H9 (cell line): Measurements from ENCODE around the gene SLC25A48. TPM values are rescaled to one million over a fixed set of nuclear protein-coding genes. Genes with fewer than 3 reads are reported as not detected.

Experiments used
- DNase-seq: peaks from one replicate; pipeline ENCODE4 v3.0.0-alpha.2; 2017
- H2AFZ ChIP-seq: one replicate; pipeline ENCODE4 v1.6.1; 2013; ENCODE audit warnings: mild to moderate bottlenecking, low read length, control low read depth, moderate library complexity
- H2AK5ac ChIP-seq: 2 replicates; pipeline ENCODE4 v1.6.1; 2013; ENCODE audit warnings: low read length, control low read depth, mixed read lengths; ENCODE audit not compliant: insufficient read length
- H2BK120ac ChIP-seq: one replicate; pipeline ENCODE4 v1.6.1; 2013; ENCODE audit warnings: low read depth, mild to moderate bottlenecking, low read length, control low read depth, inconsistent platforms; ENCODE audit not compliant: poor library complexity, severe bottlenecking
- H2BK12ac ChIP-seq: 2 replicates; pipeline ENCODE4 v1.6.1; 2013; ENCODE audit warnings: low read length, control low read depth, mixed read lengths, low read depth; ENCODE audit not compliant: insufficient read length
- H2BK15ac ChIP-seq: 2 replicates; pipeline ENCODE4 v1.6.1; 2013; ENCODE audit warnings: low read depth, low read length, control low read depth
- H2BK20ac ChIP-seq: one replicate; pipeline ENCODE4 v1.6.1; 2013; ENCODE audit warnings: low read depth, mild to moderate bottlenecking, low read length, control low read depth, inconsistent platforms; ENCODE audit not compliant: poor library complexity, severe bottlenecking
- H2BK5ac ChIP-seq: 2 replicates; pipeline ENCODE4 v1.6.1; 2013; ENCODE audit warnings: low read length, control low read depth, mixed read lengths; ENCODE audit not compliant: insufficient read length
- H3K14ac ChIP-seq: 2 replicates; pipeline ENCODE4 v1.6.1; 2013; ENCODE audit warnings: low read length, control low read depth; ENCODE audit not compliant: insufficient read depth
- H3K18ac ChIP-seq: 2 replicates; pipeline ENCODE4 v1.6.1; 2013; ENCODE audit warnings: low read depth, mild to moderate bottlenecking, mixed read lengths, low read length, control low read depth; ENCODE audit not compliant: insufficient read length
- H3K23ac ChIP-seq: 2 replicates; pipeline ENCODE4 v1.6.1; 2013; ENCODE audit warnings: low read length, control low read depth, mixed read lengths, low read depth; ENCODE audit not compliant: insufficient read length
- H3K23me2 ChIP-seq: 2 replicates; pipeline ENCODE4 v1.6.1; 2013; ENCODE audit warnings: low read depth, mild to moderate bottlenecking, mixed read lengths, low read length, control low read depth; ENCODE audit not compliant: insufficient read length, poor library complexity, severe bottlenecking
- H3K27ac ChIP-seq: 2 replicates; pipeline ENCODE4 v1.5.1; 2013; ENCODE audit warnings: low read length, control low read depth, mixed read lengths, low read depth; ENCODE audit not compliant: insufficient read length
- H3K27me3 ChIP-seq: 2 replicates; pipeline ENCODE4 v1.6.1; 2013; ENCODE audit warnings: low read length, control low read depth, inconsistent platforms; ENCODE audit not compliant: insufficient read depth
- H3K4ac ChIP-seq: 2 replicates; pipeline ENCODE4 v1.6.1; 2013; ENCODE audit warnings: low read depth, mild to moderate bottlenecking, control low read depth, inconsistent platforms, low read length, moderate library complexity
- H3K4me1 ChIP-seq: 2 replicates; pipeline ENCODE4 v1.6.1; 2013; ENCODE audit warnings: low read length, control low read depth, inconsistent platforms; ENCODE audit not compliant: insufficient read depth
- H3K4me2 ChIP-seq: 2 replicates; pipeline ENCODE4 v1.6.1; 2013; ENCODE audit warnings: low read length, control low read depth, mixed read lengths; ENCODE audit not compliant: insufficient read length, insufficient read depth
- H3K56ac ChIP-seq: 2 replicates; pipeline ENCODE4 v1.6.1; 2013; ENCODE audit warnings: low read depth, mild to moderate bottlenecking, mixed read lengths, low read length, control low read depth; ENCODE audit not compliant: insufficient read length
- H3K79me1 ChIP-seq: 2 replicates; pipeline ENCODE4 v1.6.1; 2013; ENCODE audit warnings: low read depth, mild to moderate bottlenecking, moderate library complexity, low read length, control low read depth, inconsistent platforms; ENCODE audit not compliant: insufficient read depth, poor library complexity, severe bottlenecking
- H3K79me2 ChIP-seq: 2 replicates; pipeline ENCODE4 v1.6.1; 2013; ENCODE audit warnings: low read length, control low read depth, inconsistent platforms; ENCODE audit not compliant: insufficient read depth
- H3K9ac ChIP-seq: 2 replicates; pipeline ENCODE4 v1.6.1; 2013; ENCODE audit warnings: low read length, control low read depth, mixed read lengths; ENCODE audit not compliant: insufficient read length; ENCODE audit errors: extremely low read depth
- H3K9me3 ChIP-seq: one replicate; pipeline ENCODE4 v1.6.1; 2013; ENCODE audit warnings: low read depth, low read length, inconsistent platforms; ENCODE audit not compliant: control insufficient read depth
- H3T11ph ChIP-seq: one replicate; pipeline ENCODE4 v1.6.1; 2013; ENCODE audit warnings: mild to moderate bottlenecking, low read length, control low read depth, inconsistent platforms
- H4K20me1 ChIP-seq: one replicate; pipeline ENCODE4 v1.6.1; 2013; ENCODE audit not compliant: control insufficient read depth, insufficient read length, insufficient read depth
- H4K5ac ChIP-seq: 2 replicates; pipeline ENCODE4 v1.6.1; 2013; ENCODE audit warnings: low read depth, mild to moderate bottlenecking, mixed read lengths, low read length, control low read depth; ENCODE audit not compliant: insufficient read length
- H4K8ac ChIP-seq: replicated peaks from 2 replicates; pipeline ENCODE4 v1.6.1; 2013; ENCODE audit warnings: low read length, control low read depth, mixed read lengths, low read depth; ENCODE audit not compliant: insufficient read length
- H4K91ac ChIP-seq: 2 replicates; pipeline ENCODE4 v1.6.1; 2013; ENCODE audit warnings: low read depth, mild to moderate bottlenecking, moderate library complexity, mixed read lengths, low read length, control low read depth; ENCODE audit not compliant: insufficient read length
- H3K27ac Mint-ChIP-seq, 3 experiments: 2 replicates in 2 of 3; 3 replicates in 1 of 3; pipeline ENCODE4 v1.8.0; 2020 to 2021; ENCODE audit warnings: mixed read lengths in 3 of 3, mild to moderate bottlenecking in 1 of 3, moderate library complexity in 1 of 3
- H3K27me3 Mint-ChIP-seq: 2 replicates; pipeline ENCODE4 v1.8.0; 2021; ENCODE audit warnings: low read depth, mild to moderate bottlenecking, moderate library complexity, mixed read lengths
- H3K36me3 Mint-ChIP-seq, 3 experiments: 2 replicates in 2 of 3; 3 replicates in 1 of 3; pipeline ENCODE4 v1.8.0; 2020 to 2021; ENCODE audit warnings: low read depth in 3 of 3, mixed read lengths in 3 of 3; ENCODE audit not compliant: insufficient read depth in 1 of 3
- H3K4me1 Mint-ChIP-seq, 2 experiments: 2 replicates each; pipeline ENCODE4 v1.8.0; 2020; ENCODE audit warnings: mixed read lengths in 2 of 2
- H3K4me3 Mint-ChIP-seq, 2 experiments: 2 replicates in 1 of 2; 3 replicates in 1 of 2; pipeline ENCODE4 v1.8.0; 2020 to 2021; ENCODE audit warnings: mild to moderate bottlenecking in 2 of 2, mixed read lengths in 2 of 2, moderate library complexity in 1 of 2
- H3K9me3 Mint-ChIP-seq, 2 experiments: 2 replicates in 1 of 2; 3 replicates in 1 of 2; pipeline ENCODE4 v1.8.0; 2020; ENCODE audit warnings: mild to moderate bottlenecking in 2 of 2, mixed read lengths in 2 of 2, moderate library complexity in 1 of 2
- CTCF ChIP-seq: fragments of 200-600 bp; sonication (generic); conservative IDR thresholded peaks from 3 replicates; pipeline ENCODE4 v1.8.0; 2021; ENCODE audit warnings: antibody characterized with exemption, mild to moderate bottlenecking
- WGBS: extraction: QIAGEN DNeasy Blood & Tissue Kit; methylation state at CpG from one replicate; pipeline ENCODE4 v1.1.7; 2013; ENCODE audit warnings: missing lambda C conversion rate, low lambda C conversion rate, mixed read lengths; ENCODE audit not compliant: insufficient read length; ENCODE audit errors: extremely low coverage; 5-methylcytosine and 5-hydroxymethylcytosine counted together
- total RNA-seq: library from RNA; stranded (reverse); gene quantifications from 2 replicates; pipeline ENCODE4 v1.2.1, GENCODE V29; 2021

Gene SLC25A48
- total RNA-seq, 1 experiment from 2014 or later: 0.66 TPM

DNA sequence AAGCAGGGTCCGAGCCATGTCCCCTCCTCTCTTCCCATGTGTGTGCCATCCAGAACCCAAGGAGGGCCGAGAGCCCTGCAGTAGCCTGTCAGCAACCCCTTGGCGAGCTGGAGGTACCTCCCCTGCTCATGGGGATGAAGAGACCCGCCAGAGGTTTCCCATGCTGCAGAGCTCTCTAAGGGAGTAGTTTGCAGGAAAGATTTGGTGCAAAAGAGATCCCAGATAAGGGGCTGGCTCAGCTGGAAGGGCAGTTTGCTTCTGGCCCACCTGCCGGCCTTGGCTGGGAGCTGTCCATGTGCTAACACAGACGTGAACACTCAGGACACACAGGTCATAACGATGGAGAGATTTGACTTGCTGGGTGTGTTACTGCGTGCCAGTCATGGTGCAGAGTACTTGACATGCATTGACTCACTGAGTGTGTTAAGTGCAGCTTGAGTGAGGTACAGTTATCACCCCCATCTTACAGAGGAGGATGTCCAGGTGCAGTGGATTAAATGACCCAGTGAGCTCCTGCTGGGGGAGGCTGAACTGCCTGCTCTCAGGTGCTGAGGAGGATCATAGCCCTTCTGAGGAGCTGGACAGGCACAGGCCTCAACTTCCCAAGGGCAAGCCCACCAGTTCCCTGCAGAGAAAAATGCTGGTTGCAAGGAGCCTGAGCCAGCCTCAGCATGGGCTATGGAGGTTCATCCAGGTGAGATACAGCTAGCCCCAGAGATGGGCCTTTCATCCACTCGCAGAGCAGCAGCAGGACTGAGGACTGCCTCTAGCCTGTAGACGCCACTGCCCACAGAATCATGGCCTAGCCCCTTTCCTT lies 6.3 kb upstream of the SLC25A48 start:
- Histone ChIP-seq H3K79me1 (no peaks in the 10 kb centered on the region), H2BK5ac (no peak overlapping the region), H4K5ac (no peak overlapping the region), H2BK120ac (no peak overlapping the region), H2BK15ac (no peak overlapping the region), H3K14ac (no peak overlapping the region), H3K79me2 (no peaks in the 10 kb centered on the region), H3K27ac (no peak overlapping the region), H3K4me1 (no peaks in the 10 kb centered on the region), H3K4me2 (no peak overlapping the region), H3K23me2 (no peaks in the 10 kb centered on the region), H4K8ac (no peak overlapping the region), H3K18ac (no peak overlapping the region), H2BK12ac (no peak overlapping the region), H2AFZ (no peak overlapping the region), H2BK20ac (no peak overlapping the region), H3T11ph (no peak overlapping the region), H3K9me3 (no peaks in the 10 kb centered on the region), H3K4ac (no peak overlapping the region), H3K23ac (no peak overlapping the region), H3K27me3 (no peaks in the 10 kb centered on the region; the same call in 1 of the 2 replicates), H3K9ac (no peak overlapping the region), H4K91ac (no peak overlapping the region), H2AK5ac (no peak overlapping the region), H3K56ac (no peak overlapping the region), H4K20me1 (no peaks in the 10 kb centered on the region)
- no CpG with 5 or more reads among the region's 10 CpGs for WGBS
- DNase-seq: no peak
- Mint-ChIP-seq H3K27me3 (peaks cover 52% of the 10 kb centered on the region), H3K36me3 (no peaks in the 10 kb centered on the region), H3K4me1 (peaks cover 7 to 16% of the 10 kb centered on the region in 2 experiments; a peak in 3 of 4 replicates), H3K4me3 (no peak overlapping the region), H3K27ac (no peak overlapping the region), H3K9me3 (no peaks in the 10 kb centered on the region)
- TF ChIP-seq CTCF: no peak
